Brain microvascular endothelial cell (primary cell): ENCODE measurements around the gene OPHN1.

Experiments used
- DNase-seq: peaks from one replicate; pipeline ENCODE4 v3.0.0-alpha.2; 2020
- H3K27ac ChIP-seq: fragments of 250-450 bp; sonication (Bioruptor Pico); 2 replicates; pipeline ENCODE4 v1.5.1; 2020; ENCODE audit warnings: mild to moderate bottlenecking, moderate library complexity
- H3K27me3 ChIP-seq: fragments of 250-450 bp; sonication (Bioruptor Pico); replicated peaks from 2 replicates; pipeline ENCODE4 v1.5.1; 2020; ENCODE audit warnings: mild to moderate bottlenecking
- H3K36me3 ChIP-seq: fragments of 250-450 bp; sonication (Bioruptor Pico); replicated peaks from 2 replicates; pipeline ENCODE4 v1.5.1; 2020; ENCODE audit warnings: mild to moderate bottlenecking
- H3K4me3 ChIP-seq: 2 replicates; pipeline ENCODE4 v1.5.1; 2011; ENCODE audit warnings: low read depth, mild to moderate bottlenecking, control low read depth, low read length, moderate library complexity
- in situ Hi-C: cut with HindIII; loops from 2 replicates; pipeline ENCODE4 v1.10.0; 2017; ENCODE audit warnings: low sequenced_read_pairs, low pct_ligation_motif_present
- TF ChIP-seq, protein P1 (sequence below): IDR thresholded peaks from 2 replicates; pipeline ENCODE4 v1.5.1; 2011; ENCODE audit warnings: low read depth, mild to moderate bottlenecking, moderate library complexity, low read length, control low read depth, inconsistent platforms; ENCODE audit errors: missing control alignments

Gene OPHN1

DNA sequence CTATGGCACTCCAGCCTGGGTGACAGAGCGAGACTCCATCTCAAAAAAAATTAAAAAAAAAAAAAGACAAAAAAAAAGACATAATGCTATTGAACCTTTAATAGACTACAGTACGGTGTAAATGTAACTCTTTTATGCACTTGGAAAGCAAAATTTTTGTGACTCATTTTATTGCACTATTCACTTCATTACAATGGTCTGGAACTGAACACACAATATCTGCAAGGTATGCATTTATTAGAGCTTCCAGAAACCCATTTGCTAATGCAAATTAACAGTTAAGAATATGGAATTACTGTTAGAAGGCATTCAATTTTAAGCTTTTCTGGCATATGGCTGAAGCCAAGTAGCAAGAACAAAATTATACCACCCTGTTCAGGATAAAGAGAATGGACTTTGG lies 176.3 kb downstream of the OPHN1 start:
- TF ChIP-seq, protein P1, sequence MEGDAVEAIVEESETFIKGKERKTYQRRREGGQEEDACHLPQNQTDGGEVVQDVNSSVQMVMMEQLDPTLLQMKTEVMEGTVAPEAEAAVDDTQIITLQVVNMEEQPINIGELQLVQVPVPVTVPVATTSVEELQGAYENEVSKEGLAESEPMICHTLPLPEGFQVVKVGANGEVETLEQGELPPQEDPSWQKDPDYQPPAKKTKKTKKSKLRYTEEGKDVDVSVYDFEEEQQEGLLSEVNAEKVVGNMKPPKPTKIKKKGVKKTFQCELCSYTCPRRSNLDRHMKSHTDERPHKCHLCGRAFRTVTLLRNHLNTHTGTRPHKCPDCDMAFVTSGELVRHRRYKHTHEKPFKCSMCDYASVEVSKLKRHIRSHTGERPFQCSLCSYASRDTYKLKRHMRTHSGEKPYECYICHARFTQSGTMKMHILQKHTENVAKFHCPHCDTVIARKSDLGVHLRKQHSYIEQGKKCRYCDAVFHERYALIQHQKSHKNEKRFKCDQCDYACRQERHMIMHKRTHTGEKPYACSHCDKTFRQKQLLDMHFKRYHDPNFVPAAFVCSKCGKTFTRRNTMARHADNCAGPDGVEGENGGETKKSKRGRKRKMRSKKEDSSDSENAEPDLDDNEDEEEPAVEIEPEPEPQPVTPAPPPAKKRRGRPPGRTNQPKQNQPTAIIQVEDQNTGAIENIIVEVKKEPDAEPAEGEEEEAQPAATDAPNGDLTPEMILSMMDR = no peak
- in situ Hi-C loops = no loop called here
- H3K27me3 ChIP-seq = no peaks in the 10 kb centered on the region
- DNase-seq = no peak
- H3K4me3 ChIP-seq = no peak overlapping the region
- H3K36me3 ChIP-seq = no peaks in the 10 kb centered on the region
- H3K27ac ChIP-seq = no peak overlapping the region

DNA sequence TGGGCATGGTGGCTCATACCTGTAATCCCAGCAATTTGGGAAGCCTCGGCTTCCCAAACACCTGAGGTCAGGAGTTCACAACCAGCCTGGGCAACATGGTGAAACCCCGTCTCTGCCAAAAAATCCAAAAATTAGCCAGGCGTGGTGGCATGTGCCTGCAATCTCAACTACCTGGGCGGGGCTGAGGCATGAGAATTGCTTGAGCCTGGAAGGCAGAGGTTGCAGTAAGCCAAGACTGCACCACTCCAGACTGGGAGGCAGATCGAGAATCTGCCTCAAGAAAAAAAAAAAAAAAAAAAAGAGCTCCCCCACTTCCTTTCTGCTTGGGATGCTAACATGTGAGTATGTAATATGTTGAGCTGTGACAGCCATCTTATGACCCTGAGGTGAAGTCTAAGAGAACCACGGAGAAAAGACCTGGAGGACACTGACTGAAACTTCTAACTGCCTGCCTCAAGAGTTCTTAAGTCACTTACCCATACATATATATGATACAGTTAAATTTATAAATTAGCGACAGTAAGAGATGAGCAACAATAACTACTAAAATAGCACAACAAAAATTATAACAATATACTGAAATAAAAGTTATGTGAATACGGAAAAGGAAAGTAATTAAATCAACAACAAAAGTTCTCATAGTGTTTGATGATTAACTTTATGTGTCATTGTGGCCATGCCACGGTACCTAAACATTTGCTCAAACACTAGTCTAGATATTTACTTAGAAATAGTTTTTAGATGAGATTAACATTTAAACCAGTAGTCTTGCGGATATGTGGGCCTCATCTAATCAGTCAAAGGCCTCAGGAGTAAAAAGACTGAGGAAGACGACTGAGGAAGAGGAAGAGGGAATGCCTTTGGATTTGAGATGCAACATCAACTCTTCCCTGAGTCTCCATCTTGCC lies 178.3 kb downstream of the OPHN1 start:
- Histone ChIP-seq H3K27me3 (no peaks in the 10 kb centered on the region), H3K36me3 (no peaks in the 10 kb centered on the region), H3K27ac (no peak overlapping the region), H3K4me3 (no peak overlapping the region)
- DNase-seq = peak; percentile 4
- TF ChIP-seq, protein P1 = no peak
- in situ Hi-C loops = no loop called here

DNA sequence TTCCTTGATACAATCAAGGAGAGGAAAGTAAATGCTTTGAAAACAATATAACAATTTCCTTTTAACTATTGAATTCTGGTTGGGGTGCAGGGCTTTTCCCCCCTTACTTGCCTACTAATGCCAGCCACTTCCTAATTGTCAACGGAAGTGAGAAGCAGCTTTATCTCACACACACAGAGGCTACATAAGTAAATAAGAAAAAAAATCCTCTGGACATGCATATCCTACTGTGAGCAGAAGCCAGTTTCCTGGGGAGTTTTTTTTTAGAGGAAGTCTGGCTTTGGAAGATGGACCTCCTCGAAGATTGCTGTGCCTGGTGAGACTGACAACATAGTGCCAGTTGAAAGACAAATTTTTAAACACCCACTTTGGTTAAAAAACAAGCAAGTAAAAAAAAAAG lies 180.6 kb downstream of the OPHN1 start:
- in situ Hi-C loops = no loop called here
- no peaks in the 10 kb centered on the region for H3K27me3 ChIP-seq
- no peak overlapping the region for H3K27ac ChIP-seq
- no peaks in the 10 kb centered on the region for H3K36me3 ChIP-seq
- no peak overlapping the region for H3K4me3 ChIP-seq
- TF ChIP-seq, protein P1 = no peak
- no peak for DNase-seq

DNA sequence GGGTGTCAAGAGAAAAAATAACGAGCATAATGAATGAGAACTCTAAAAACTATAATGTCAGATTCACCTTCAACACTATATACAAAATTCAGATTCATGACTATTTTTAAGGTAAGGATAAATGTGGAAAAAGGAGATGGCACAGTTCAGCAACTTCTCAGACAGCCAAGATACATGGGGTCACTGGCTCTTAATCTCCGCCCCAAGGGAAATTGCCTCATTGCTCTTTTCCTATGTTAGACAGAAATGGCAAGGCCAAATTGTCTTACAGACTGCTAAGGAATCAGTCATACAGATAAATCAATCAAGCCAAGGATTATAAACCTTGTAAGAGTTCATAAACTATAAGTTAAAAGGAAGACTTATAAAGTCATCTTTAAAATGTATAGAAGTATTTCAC lies 183.4 kb downstream of the OPHN1 start:
- in situ Hi-C loops = no loop called here
- no peak for DNase-seq
- H3K36me3 ChIP-seq = no peaks in the 10 kb centered on the region
- no peak overlapping the region for H3K4me3 ChIP-seq
- H3K27me3 ChIP-seq = no peaks in the 10 kb centered on the region
- TF ChIP-seq, protein P1 = no peak
- no peak overlapping the region for H3K27ac ChIP-seq

DNA sequence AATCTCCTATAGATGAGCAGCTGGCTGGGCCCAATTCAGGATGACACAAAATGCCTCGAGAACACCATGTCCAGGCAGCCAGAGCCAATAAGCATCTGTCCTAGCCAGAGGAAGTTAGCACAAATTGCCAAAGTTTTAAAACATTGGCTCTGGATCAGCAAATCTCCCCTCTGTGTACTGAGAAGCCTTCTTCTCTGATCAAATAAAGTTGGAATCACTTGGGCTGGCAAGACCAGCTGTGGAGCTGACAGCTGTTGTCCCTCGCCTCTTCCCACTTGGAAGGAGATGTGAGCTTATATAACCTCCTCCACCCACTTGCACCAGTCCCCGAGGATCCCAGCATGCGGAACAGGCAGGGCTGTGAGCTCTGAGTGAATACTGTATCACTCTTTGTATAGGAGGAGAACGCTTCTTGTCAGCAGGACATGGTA lies 183.9 kb downstream of the OPHN1 start:
- Histone ChIP-seq H3K27ac (no peak overlapping the region), H3K4me3 (no peak overlapping the region), H3K27me3 (no peaks in the 10 kb centered on the region), H3K36me3 (no peaks in the 10 kb centered on the region)
- in situ Hi-C loops = no loop called here
- DNase-seq = no peak
- TF ChIP-seq, protein P1 = no peak
